ENCODE results near the gene ERN1.

GRCh38 chr17:64115822-64116534 lies 14.0 kb downstream of the ERN1 start:
- no peak for TF ChIP-seq CTCF (IDR thresholded peaks at IDR 0.05; ENCODE audit: low read length)
- TF ChIP-seq EZH2phosphoT487 (IDR thresholded peaks at IDR 0.05; ENCODE audit: low read length), result no peak
- no peak for TF ChIP-seq EZH2 (optimal IDR thresholded peaks at IDR 0.05; ENCODE audit: low read depth, low read length)
